Astrocyte (in vitro differentiated cells and primary cell): ENCODE results near the gene PEX7. TPM values are rescaled to one million over a fixed set of nuclear protein-coding genes. Genes with fewer than 3 reads are reported as not detected.

ENCODE experiments used
- DNase-seq: peaks from one replicate; pipeline ENCODE4 v3.0.0-alpha.2; 2010; ENCODE audit warnings: low read depth
- FAIRE-seq: peaks from 2 replicates; lab custom pipeline; 2011; peaks lifted over from hg19 to GRCh38; lab: Jason Lieb, UNC
- H2AFZ ChIP-seq: 2 replicates; pipeline ENCODE4 v1.6.0; 2012; ENCODE audit warnings: low read depth, low read length, inconsistent platforms
- H3K27ac ChIP-seq: 2 replicates; pipeline ENCODE4 v1.5.1; 2011; ENCODE audit warnings: low read depth, low read length, inconsistent platforms
- H3K27me3 ChIP-seq: 2 replicates; pipeline ENCODE4 v1.6.0; 2011; ENCODE audit warnings: low read length, inconsistent platforms; ENCODE audit not compliant: insufficient read depth
- H3K36me3 ChIP-seq: 2 replicates; pipeline ENCODE4 v1.5.1; 2011; ENCODE audit warnings: low read length, inconsistent platforms; ENCODE audit not compliant: insufficient read depth
- H3K4me1 ChIP-seq: 2 replicates; pipeline ENCODE4 v1.5.1; 2011; ENCODE audit warnings: low read length, inconsistent platforms; ENCODE audit not compliant: insufficient read depth
- H3K4me2 ChIP-seq: 2 replicates; pipeline ENCODE4 v1.6.0; 2012; ENCODE audit warnings: low read length, inconsistent platforms
- H3K4me3 ChIP-seq: 2 replicates; pipeline ENCODE4 v1.5.1; 2011; ENCODE audit warnings: low read depth, mild to moderate bottlenecking, low read length, inconsistent platforms; ENCODE audit not compliant: insufficient read depth
- H3K79me2 ChIP-seq: 2 replicates; pipeline ENCODE4 v1.6.0; 2012; ENCODE audit warnings: mild to moderate bottlenecking, low read length, inconsistent platforms; ENCODE audit not compliant: insufficient read depth
- H3K9ac ChIP-seq: 2 replicates; pipeline ENCODE4 v1.6.0; 2012; ENCODE audit warnings: mild to moderate bottlenecking, low read length, inconsistent platforms
- H3K9me3 ChIP-seq: 2 replicates; pipeline ENCODE4 v1.5.1; 2012; ENCODE audit warnings: low read depth, mild to moderate bottlenecking, low read length, inconsistent platforms; ENCODE audit not compliant: insufficient read depth
- H4K20me1 ChIP-seq: 2 replicates; pipeline ENCODE4 v1.6.0; 2012; ENCODE audit warnings: low read length, inconsistent platforms; ENCODE audit not compliant: insufficient read depth
- H3K27ac Mint-ChIP-seq: one replicate; pipeline ENCODE4 v1.8.0; 2021; ENCODE audit warnings: mild to moderate bottlenecking, mixed read lengths; ENCODE audit not compliant: unreplicated experiment
- H3K27me3 Mint-ChIP-seq: one replicate; pipeline ENCODE4 v1.8.0; 2021; ENCODE audit warnings: low read depth, mixed read lengths; ENCODE audit not compliant: unreplicated experiment
- H3K36me3 Mint-ChIP-seq: one replicate; pipeline ENCODE4 v1.8.0; 2021; ENCODE audit warnings: low read depth, mixed read lengths; ENCODE audit not compliant: unreplicated experiment
- H3K4me1 Mint-ChIP-seq: one replicate; pipeline ENCODE4 v1.8.0; 2021; ENCODE audit warnings: low read depth, mixed read lengths; ENCODE audit not compliant: unreplicated experiment
- H3K4me3 Mint-ChIP-seq: one replicate; pipeline ENCODE4 v1.8.0; 2021; ENCODE audit warnings: mild to moderate bottlenecking, moderate library complexity, mixed read lengths; ENCODE audit not compliant: unreplicated experiment
- H3K9me3 Mint-ChIP-seq: one replicate; pipeline ENCODE4 v1.8.0; 2021; ENCODE audit warnings: mild to moderate bottlenecking, mixed read lengths; ENCODE audit not compliant: unreplicated experiment
- EZH2 ChIP-seq: IDR thresholded peaks from 2 replicates; pipeline ENCODE4 v1.6.1; 2012; ENCODE audit warnings: mild to moderate bottlenecking, low read length, inconsistent platforms; ENCODE audit not compliant: insufficient read depth
- total RNA-seq: library from RNA; stranded (reverse); gene quantifications from 2 replicates; pipeline ENCODE4 v1.2.1, GENCODE V29; 2021
- TF ChIP-seq, protein P1 (sequence below): IDR thresholded peaks from 2 replicates; pipeline ENCODE4 v1.5.1; 2011; ENCODE audit warnings: low read depth, mild to moderate bottlenecking, inconsistent platforms, low read length, moderate library complexity; ENCODE audit not compliant: insufficient read depth

PEX7 gene
- total RNA-seq, 1 donor from 2014 or later = 4.8 TPM

DNA sequence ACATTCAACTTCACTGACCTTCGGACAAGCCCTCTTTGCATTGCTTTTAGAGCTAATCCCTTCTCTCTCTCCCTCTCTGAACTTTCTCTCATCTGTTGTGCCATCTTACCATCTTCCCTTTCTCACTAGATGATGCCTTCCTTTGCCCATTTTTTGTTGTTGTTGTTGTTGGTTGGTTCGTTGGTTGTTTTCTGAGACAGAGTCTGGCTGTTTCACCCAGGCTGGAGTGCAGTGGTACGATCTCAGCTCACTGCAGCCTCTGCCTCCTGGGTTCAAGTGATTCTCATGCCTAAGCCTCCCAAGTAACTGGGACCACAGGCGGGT lies 49.0 kb upstream of the PEX7 start:
- no peak overlapping the region for H3K9ac ChIP-seq
- DNase-seq (no peak), FAIRE-seq (no peak)
- peaks cover 14% of the 10 kb centered on the region for H3K4me1 Mint-ChIP-seq
- H3K36me3 Mint-ChIP-seq = no peaks in the 10 kb centered on the region
- H3K27ac ChIP-seq = no peak overlapping the region
- H3K9me3 ChIP-seq = no peaks in the 10 kb centered on the region
- peaks cover 6% of the 10 kb centered on the region for H3K4me1 ChIP-seq
- no peak overlapping the region for H3K4me3 ChIP-seq
- peaks cover 31% of the 10 kb centered on the region for H3K79me2 ChIP-seq
- no peak overlapping the region for H3K4me3 Mint-ChIP-seq
- no peak overlapping the region for H2AFZ ChIP-seq
- H3K27me3 Mint-ChIP-seq = no peaks in the 10 kb centered on the region
- peak overlapping the region; percentile 59 for H3K27ac Mint-ChIP-seq
- H3K4me2 ChIP-seq = no peak overlapping the region
- H3K36me3 ChIP-seq = no peaks in the 10 kb centered on the region
- H3K27me3 ChIP-seq = no peaks in the 10 kb centered on the region
- H3K9me3 Mint-ChIP-seq = peaks cover 4% of the 10 kb centered on the region
- H4K20me1 ChIP-seq = peaks cover under 1% of the 10 kb centered on the region
- TF ChIP-seq EZH2 = no peak
- TF ChIP-seq, protein P1, sequence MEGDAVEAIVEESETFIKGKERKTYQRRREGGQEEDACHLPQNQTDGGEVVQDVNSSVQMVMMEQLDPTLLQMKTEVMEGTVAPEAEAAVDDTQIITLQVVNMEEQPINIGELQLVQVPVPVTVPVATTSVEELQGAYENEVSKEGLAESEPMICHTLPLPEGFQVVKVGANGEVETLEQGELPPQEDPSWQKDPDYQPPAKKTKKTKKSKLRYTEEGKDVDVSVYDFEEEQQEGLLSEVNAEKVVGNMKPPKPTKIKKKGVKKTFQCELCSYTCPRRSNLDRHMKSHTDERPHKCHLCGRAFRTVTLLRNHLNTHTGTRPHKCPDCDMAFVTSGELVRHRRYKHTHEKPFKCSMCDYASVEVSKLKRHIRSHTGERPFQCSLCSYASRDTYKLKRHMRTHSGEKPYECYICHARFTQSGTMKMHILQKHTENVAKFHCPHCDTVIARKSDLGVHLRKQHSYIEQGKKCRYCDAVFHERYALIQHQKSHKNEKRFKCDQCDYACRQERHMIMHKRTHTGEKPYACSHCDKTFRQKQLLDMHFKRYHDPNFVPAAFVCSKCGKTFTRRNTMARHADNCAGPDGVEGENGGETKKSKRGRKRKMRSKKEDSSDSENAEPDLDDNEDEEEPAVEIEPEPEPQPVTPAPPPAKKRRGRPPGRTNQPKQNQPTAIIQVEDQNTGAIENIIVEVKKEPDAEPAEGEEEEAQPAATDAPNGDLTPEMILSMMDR = no peak

DNA sequence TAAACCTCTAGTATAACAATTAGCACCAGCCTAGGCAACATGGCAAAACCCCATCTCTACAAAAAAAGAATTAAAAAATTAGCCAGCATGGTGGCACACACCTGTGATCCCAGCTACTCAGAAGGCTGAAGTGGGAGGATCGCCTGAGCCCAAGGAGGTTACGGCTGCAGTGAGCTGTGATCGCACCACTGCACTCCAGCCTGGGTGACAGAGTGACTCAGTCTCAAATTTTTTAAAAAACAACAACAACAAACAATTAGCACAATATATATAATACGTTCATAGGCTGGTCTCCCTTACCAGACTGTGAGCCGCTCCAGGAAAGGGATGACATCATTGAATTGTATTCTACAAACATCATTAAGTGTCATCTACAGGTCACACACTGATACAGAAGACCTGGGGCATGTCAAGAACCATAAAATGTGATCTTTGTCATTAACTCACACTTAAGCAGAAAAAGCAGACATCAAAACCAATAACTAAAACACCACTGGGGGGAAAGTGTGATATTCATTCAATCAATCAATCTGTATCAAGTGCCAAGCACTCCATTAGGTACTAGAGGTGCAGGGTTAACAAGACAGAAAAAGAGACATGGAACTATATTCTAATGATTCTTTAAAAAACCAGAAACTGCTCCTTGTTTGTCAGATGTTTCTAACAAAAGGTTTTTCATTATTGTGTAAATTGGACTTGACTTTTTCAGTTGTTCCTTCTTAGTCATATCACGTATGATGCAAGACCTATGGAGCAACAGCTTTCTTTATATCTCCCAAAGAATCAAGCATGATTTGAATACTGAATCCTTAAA lies 48.0 kb upstream of the PEX7 start:
- Histone ChIP-seq H2AFZ (no peak overlapping the region), H3K4me2 (peak overlapping the region; percentile 17), H3K4me1 (peaks cover 6% of the 10 kb centered on the region), H3K36me3 (no peaks in the 10 kb centered on the region), H3K27ac (peak overlapping the region; percentile 36), H3K27me3 (no peaks in the 10 kb centered on the region), H4K20me1 (no peaks in the 10 kb centered on the region), H3K79me2 (peaks cover 24% of the 10 kb centered on the region), H3K9ac (no peak overlapping the region), H3K9me3 (no peaks in the 10 kb centered on the region), H3K4me3 (no peak overlapping the region)
- peak; percentile 72 for DNase-seq
- no peak for FAIRE-seq
- H3K27ac Mint-ChIP-seq = peak overlapping the region; percentile 73
- H3K9me3 Mint-ChIP-seq = peaks cover 4% of the 10 kb centered on the region
- TF ChIP-seq EZH2 = no peak
- TF ChIP-seq, protein P1 = no peak
- no peak overlapping the region for H3K4me3 Mint-ChIP-seq
- H3K27me3 Mint-ChIP-seq = no peaks in the 10 kb centered on the region
- H3K36me3 Mint-ChIP-seq = no peaks in the 10 kb centered on the region
- peaks cover 14% of the 10 kb centered on the region for H3K4me1 Mint-ChIP-seq

DNA sequence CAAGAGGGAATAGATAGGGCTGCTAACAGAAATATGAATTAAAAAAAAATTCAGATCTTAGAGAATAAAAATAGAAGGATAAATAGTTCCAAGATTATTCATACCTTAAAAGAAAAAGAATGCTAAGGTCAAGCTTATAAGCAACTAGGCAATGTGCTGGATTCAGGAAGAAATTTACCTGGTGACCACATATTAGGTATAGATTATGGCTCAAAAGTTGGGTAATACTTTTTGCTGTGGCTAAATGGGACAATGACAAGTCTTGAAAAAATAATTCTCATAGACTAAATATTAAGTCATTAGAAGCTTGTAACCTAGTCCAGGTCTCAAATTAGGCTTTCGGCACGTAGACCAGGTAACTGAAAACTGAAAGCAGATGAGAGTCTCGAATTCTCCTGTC lies 47.3 kb upstream of the PEX7 start:
- Histone ChIP-seq H3K27ac (no peak overlapping the region), H3K79me2 (peaks cover 28% of the 10 kb centered on the region), H3K9me3 (no peaks in the 10 kb centered on the region), H2AFZ (no peak overlapping the region), H3K4me2 (no peak overlapping the region), H3K4me3 (no peak overlapping the region), H3K9ac (no peak overlapping the region), H3K4me1 (peaks cover 6% of the 10 kb centered on the region), H3K36me3 (no peaks in the 10 kb centered on the region), H4K20me1 (no peaks in the 10 kb centered on the region), H3K27me3 (no peaks in the 10 kb centered on the region)
- no peak overlapping the region for H3K4me3 Mint-ChIP-seq
- FAIRE-seq = no peak
- peaks cover 14% of the 10 kb centered on the region for H3K4me1 Mint-ChIP-seq
- no peaks in the 10 kb centered on the region for H3K27me3 Mint-ChIP-seq
- no peaks in the 10 kb centered on the region for H3K36me3 Mint-ChIP-seq
- H3K27ac Mint-ChIP-seq = peak overlapping the region; percentile 73
- DNase-seq = no peak
- no peak for TF ChIP-seq EZH2
- TF ChIP-seq, protein P1 = no peak
- H3K9me3 Mint-ChIP-seq = peaks cover 4% of the 10 kb centered on the region
